ENCODE results near the gene FSTL4.

DNA sequence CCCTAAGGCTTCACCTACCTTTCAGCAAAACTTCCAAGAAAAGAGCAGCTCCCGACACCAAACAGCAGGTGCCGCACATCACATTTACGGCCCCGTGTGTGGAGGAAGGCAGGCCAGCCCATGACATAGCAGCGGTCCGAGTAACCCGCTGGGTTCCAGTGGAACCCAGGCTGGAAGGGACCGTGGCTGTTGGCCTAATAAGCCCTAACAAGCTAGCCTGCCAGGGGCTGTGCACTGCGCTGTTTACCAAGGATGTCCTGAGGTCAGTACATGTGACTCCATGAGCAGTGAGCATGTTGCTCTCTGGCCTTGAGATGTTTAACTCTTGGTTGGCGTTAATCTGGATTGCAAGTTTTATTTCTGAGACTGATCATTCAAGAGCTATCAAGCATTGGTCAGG lies 131.5 kb downstream of the FSTL4 start:
- TF ChIP-seq, protein P1, sequence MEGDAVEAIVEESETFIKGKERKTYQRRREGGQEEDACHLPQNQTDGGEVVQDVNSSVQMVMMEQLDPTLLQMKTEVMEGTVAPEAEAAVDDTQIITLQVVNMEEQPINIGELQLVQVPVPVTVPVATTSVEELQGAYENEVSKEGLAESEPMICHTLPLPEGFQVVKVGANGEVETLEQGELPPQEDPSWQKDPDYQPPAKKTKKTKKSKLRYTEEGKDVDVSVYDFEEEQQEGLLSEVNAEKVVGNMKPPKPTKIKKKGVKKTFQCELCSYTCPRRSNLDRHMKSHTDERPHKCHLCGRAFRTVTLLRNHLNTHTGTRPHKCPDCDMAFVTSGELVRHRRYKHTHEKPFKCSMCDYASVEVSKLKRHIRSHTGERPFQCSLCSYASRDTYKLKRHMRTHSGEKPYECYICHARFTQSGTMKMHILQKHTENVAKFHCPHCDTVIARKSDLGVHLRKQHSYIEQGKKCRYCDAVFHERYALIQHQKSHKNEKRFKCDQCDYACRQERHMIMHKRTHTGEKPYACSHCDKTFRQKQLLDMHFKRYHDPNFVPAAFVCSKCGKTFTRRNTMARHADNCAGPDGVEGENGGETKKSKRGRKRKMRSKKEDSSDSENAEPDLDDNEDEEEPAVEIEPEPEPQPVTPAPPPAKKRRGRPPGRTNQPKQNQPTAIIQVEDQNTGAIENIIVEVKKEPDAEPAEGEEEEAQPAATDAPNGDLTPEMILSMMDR (IDR thresholded peaks at IDR 0.05; ENCODE audit: poor library complexity) = no peak
- no peak for TF ChIP-seq EZH2phosphoT487 (IDR thresholded peaks at IDR 0.05; ENCODE audit: low read depth, severe bottlenecking, unreplicated experiment)
- TF ChIP-seq EZH2 (IDR thresholded peaks at IDR 0.05; ENCODE audit: borderline replicate concordance) = no peak
